HCT116 (cell line): ENCODE results near the gene SLC17A1.

ENCODE experiments used
- CTCF ChIP-seq, 3 experiments: fragments of 200-600 bp in 1 of 3; sonication (generic) in 1 of 3; IDR thresholded peaks in 2 of 3; conservative IDR thresholded peaks in 1 of 3; 2 replicates each; pipeline ENCODE4 v1.5.1; 2012 to 2017; ENCODE audit warnings: low read depth in 2 of 3, low read length in 2 of 3, antibody characterized with exemption in 1 of 3, borderline replicate concordance in 1 of 3, control low read depth in 1 of 3, mild to moderate bottlenecking in 1 of 3, mixed read lengths in 1 of 3, mixed run types in 1 of 3, moderate library complexity in 1 of 3; ENCODE audit not compliant: insufficient read depth in 1 of 3
- ELF1 ChIP-seq: IDR thresholded peaks from 2 replicates; pipeline ENCODE4 v1.6.1; 2012; ENCODE audit warnings: low read depth, borderline replicate concordance
- EZH2phosphoT487 ChIP-seq: fragments of 200-600 bp; IDR thresholded peaks from 2 replicates; pipeline ENCODE4 v1.6.1; 2018; ENCODE audit warnings: antibody characterized with exemption, borderline replicate concordance
- POLR2A ChIP-seq: IDR thresholded peaks from 2 replicates; pipeline ENCODE4 v1.7.0; 2011; ENCODE audit warnings: borderline replicate concordance; ENCODE audit not compliant: insufficient read depth, insufficient read length; ENCODE audit errors: extremely low read depth

- TF ChIP-seq POLR2A (no peak), EZH2phosphoT487 (no peak), ELF1 (no peak), CTCF (IDR thresholded peaks at IDR 0.05 in 2 of 3, conservative IDR thresholded peaks at IDR 0.05 in 1 of 3; ENCODE audit: borderline replicate concordance in 1 of 3, insufficient read depth in 1 of 3, low read depth in 2 of 3, low read length in 2 of 3) (no peak)
Observed at GRCh38 chr6:25852756-25853155, 20.9 kb upstream of the SLC17A1 start.
